GM13977 (cell line): ENCODE results near the gene KDM1B.
A peak's percentile ranks its signal among the peaks of the same experiment; 100 is the strongest.

ENCODE experiments used
- DNase-seq: peaks from one replicate; pipeline ENCODE4 v3.0.0; 2012; ENCODE audit warnings: low spot score
- CTCF ChIP-seq: IDR thresholded peaks from 2 replicates; pipeline ENCODE4 v1.5.1; 2012; ENCODE audit warnings: mild to moderate bottlenecking, control low read depth; ENCODE audit not compliant: insufficient read depth; ENCODE audit errors: extremely low read depth, missing control alignments
- in situ Hi-C: fragments of 300-500 bp; cut with MboI; formaldehyde crosslinking; loops from one replicate; pipeline ENCODE4 v1.12.0; 2022; ENCODE audit warnings: low sequenced_read_pairs, low pct_unique_long_range_greater_than_20kb, mixed read lengths, inconsistent platforms; ENCODE audit not compliant: unreplicated experiment

KDM1B gene

GRCh38 chr6:18259675-18260447 lies 104.6 kb downstream of the KDM1B start:
- DNase-seq = no peak
- in situ Hi-C loops = no loop called here
- no peak for TF ChIP-seq CTCF

GRCh38 chr6:18260448-18261106 lies 105.4 kb downstream of the KDM1B start:
- no peak for TF ChIP-seq CTCF
- in situ Hi-C loops = no loop called here
- DNase-seq = peak; percentile 31

GRCh38 chr6:18261877-18262276 lies 106.7 kb downstream of the KDM1B start:
- no peak for TF ChIP-seq CTCF
- in situ Hi-C loops = no loop called here
- DNase-seq = no peak

- no peak for TF ChIP-seq CTCF
- in situ Hi-C loops = no loop called here
- DNase-seq = peak; percentile 83
These were observed 107.6 kb downstream of the KDM1B start for GRCh38 chr6:18262702-18263417.

- TF ChIP-seq CTCF = no peak
- in situ Hi-C loops = no loop called here
- peak; percentile 17 for DNase-seq
These were observed 108.4 kb downstream of the KDM1B start for GRCh38 chr6:18263418-18264218.

GRCh38 chr6:18264219-18264922 lies 109.1 kb downstream of the KDM1B start, which contains the start of gene DEK:
Gene DEK, minus strand, starts transcription at chr6:18264530. Its CDS starts 543 bp downstream, at chr6:18263987.
- TF ChIP-seq CTCF = peak; percentile 57
- peak; percentile 84 for DNase-seq
- in situ Hi-C loops = no loop called here
